Measurements from ENCODE around the gene PIK3C2G. TPM values are rescaled to one million over a fixed set of nuclear protein-coding genes. Genes with fewer than 3 reads are reported as not detected.

The PIK3C2G gene
- total and polyA plus RNA-seq, 3 donors from 2014 or later, result 0.55 to 1.1 (median 0.62) TPM

DNA sequence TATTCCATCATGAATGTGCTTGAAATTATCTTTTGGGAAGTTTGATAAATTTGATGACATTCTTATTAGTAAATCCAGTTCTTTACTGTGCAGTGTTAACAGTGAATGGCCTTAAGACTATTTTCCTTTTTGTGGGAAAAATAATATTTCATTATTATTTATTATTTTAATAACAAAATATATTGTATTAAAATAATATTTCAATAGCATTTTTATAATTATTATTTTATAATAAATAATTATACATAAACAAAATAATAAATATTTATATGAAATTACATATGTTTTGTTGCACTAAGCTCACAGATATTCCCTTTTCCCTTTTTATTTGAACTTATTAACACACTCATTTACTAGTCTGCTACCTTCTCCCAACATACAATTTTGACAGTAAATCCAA is 33.6 kb downstream of the PIK3C2G start:
- Histone ChIP-seq H3K4me3 (no peak overlapping the region), H3K36me3 (ENCODE audit: low read depth, missing control alignments) (no peaks in the 10 kb centered on the region), H3K4me1 (no peaks in the 10 kb centered on the region), H3K27ac (no peak overlapping the region), H3K27me3 (no peaks in the 10 kb centered on the region), H3K9me3 (no peaks in the 10 kb centered on the region)
- no peak for DNase-seq
- intact Hi-C loops (cut with DNase I; ENCODE audit: low total_unique reads), result no loop called here
- TF ChIP-seq, protein P1, sequence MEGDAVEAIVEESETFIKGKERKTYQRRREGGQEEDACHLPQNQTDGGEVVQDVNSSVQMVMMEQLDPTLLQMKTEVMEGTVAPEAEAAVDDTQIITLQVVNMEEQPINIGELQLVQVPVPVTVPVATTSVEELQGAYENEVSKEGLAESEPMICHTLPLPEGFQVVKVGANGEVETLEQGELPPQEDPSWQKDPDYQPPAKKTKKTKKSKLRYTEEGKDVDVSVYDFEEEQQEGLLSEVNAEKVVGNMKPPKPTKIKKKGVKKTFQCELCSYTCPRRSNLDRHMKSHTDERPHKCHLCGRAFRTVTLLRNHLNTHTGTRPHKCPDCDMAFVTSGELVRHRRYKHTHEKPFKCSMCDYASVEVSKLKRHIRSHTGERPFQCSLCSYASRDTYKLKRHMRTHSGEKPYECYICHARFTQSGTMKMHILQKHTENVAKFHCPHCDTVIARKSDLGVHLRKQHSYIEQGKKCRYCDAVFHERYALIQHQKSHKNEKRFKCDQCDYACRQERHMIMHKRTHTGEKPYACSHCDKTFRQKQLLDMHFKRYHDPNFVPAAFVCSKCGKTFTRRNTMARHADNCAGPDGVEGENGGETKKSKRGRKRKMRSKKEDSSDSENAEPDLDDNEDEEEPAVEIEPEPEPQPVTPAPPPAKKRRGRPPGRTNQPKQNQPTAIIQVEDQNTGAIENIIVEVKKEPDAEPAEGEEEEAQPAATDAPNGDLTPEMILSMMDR (IDR thresholded peaks at IDR 0.05), result no peak
- no peak for TF ChIP-seq POLR2A (IDR thresholded peaks at IDR 0.05)

- Histone ChIP-seq H3K27ac (peak overlapping the region in 1 of 2 donors; percentile 46), H3K4me1 (no peaks in the 10 kb centered on the region), H3K36me3 (ENCODE audit: low read depth, missing control alignments) (no peaks in the 10 kb centered on the region), H3K4me3 (peak overlapping the region; percentile 4 to 11), H3K9me3 (no peaks in the 10 kb centered on the region), H3K27me3 (no peaks in the 10 kb centered on the region)
- 42 to 52% methylated on average over 6 of the region's 6 CpGs for WGBS, 2 donors
- TF ChIP-seq, protein P1 (IDR thresholded peaks at IDR 0.05), result no peak
- no peak for TF ChIP-seq POLR2A (IDR thresholded peaks at IDR 0.05)
- intact Hi-C loops (cut with DNase I; ENCODE audit: low total_unique reads), result no loop called here
- no peak for DNase-seq
These were observed 35.0 kb downstream of the PIK3C2G start for GRCh38 chr12:18296201-18296908.

DNA sequence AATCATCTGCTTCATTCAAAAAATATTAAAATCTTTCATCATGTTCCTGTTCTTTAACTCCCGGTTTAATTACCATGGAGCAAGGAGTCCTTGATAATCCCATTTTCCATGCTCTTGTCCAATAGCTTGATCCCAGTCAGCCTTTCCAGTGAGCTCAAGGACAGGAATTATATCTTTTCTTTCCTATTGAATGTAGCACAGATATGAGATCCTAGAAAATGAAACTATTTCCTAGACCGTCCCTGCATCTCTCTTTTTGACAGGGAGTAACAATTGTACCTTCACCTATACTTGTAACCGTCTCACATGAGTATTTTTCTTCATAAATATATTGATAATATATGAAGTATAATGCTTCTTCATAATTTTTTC is 35.6 kb downstream of the PIK3C2G start:
- Histone ChIP-seq H3K4me3 (peak overlapping the region; percentile 4 to 11), H3K36me3 (ENCODE audit: low read depth, missing control alignments) (no peaks in the 10 kb centered on the region), H3K27me3 (no peaks in the 10 kb centered on the region), H3K4me1 (no peaks in the 10 kb centered on the region), H3K9me3 (no peaks in the 10 kb centered on the region), H3K27ac (peak overlapping the region in 1 of 2 donors; percentile 46)
- TF ChIP-seq POLR2A (IDR thresholded peaks at IDR 0.05), result no peak
- TF ChIP-seq, protein P1 (IDR thresholded peaks at IDR 0.05), result no peak
- 53 to 70% methylated on average over 3 of the region's 3 CpGs for WGBS, 2 donors
- intact Hi-C loops (cut with DNase I; ENCODE audit: low total_unique reads), result no loop called here
- DNase-seq, result no peak

DNA sequence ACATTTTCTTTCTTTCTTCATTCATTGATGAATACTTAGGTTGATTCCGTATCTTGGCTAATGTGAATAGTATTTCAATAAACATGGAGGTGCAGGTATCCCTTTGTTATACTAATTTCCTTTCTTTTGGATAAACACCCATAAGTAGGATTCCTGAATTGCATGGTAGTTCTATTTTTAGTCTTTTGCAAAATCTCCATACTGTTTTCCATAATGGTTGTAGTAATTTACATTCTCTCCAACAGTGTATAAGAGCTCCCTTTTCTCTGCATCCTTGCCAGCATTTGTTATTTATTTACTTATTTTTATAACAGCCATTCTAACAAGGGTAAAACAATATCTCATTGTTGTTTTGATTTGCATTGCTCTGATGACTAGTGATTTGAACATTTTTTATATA is 36.6 kb downstream of the PIK3C2G start:
- Histone ChIP-seq H3K4me1 (no peaks in the 10 kb centered on the region), H3K36me3 (ENCODE audit: low read depth, missing control alignments) (no peaks in the 10 kb centered on the region), H3K27ac (no peak overlapping the region), H3K27me3 (no peaks in the 10 kb centered on the region), H3K4me3 (no peak overlapping the region), H3K9me3 (no peaks in the 10 kb centered on the region)
- DNase-seq, result no peak
- intact Hi-C loops (cut with DNase I; ENCODE audit: low total_unique reads), result no loop called here
- WGBS, 2 donors, result 82 to 94% methylated on average over 1 of the region's 1 CpG
- TF ChIP-seq, protein P1 (IDR thresholded peaks at IDR 0.05), result no peak
- no peak for TF ChIP-seq POLR2A (IDR thresholded peaks at IDR 0.05)

GRCh38 chr12:18302809-18303430 is 41.6 kb downstream of the PIK3C2G start:
- DNase-seq, result no peak
- no peak overlapping the region for H3K27ac ChIP-seq
- H3K27me3 ChIP-seq, result no peaks in the 10 kb centered on the region
- TF ChIP-seq, protein P1 (IDR thresholded peaks at IDR 0.05), result no peak
- 83 to 90% methylated on average over 5 of the region's 5 CpGs for WGBS, 2 donors
- H3K36me3 ChIP-seq (ENCODE audit: low read depth, missing control alignments), result no peaks in the 10 kb centered on the region
- no peaks in the 10 kb centered on the region for H3K4me1 ChIP-seq
- intact Hi-C loops (cut with DNase I; ENCODE audit: low total_unique reads), result no loop called here
- no peaks in the 10 kb centered on the region for H3K9me3 ChIP-seq
- no peak overlapping the region for H3K4me3 ChIP-seq

Measured in testis (tissue), 3 donors.